GM21390 (cell line): Measurements from ENCODE around the gene MED22.
"Not testable (repeated sequence)": the region's sequence is repeated elsewhere in the genome, so short reads cannot be mapped to it uniquely, and the experiment has no call there.

ENCODE experiments used
- ATAC-seq: cut with Tn5 transposase; IDR thresholded peaks from one replicate; pipeline ENCODE4 v1.9.1; 2021; ENCODE audit not compliant: unreplicated experiment

MED22 gene

GRCh38 chr9:133307301-133307700 is 40.6 kb downstream of the MED22 start:
- no peak for ATAC-seq

- ATAC-seq: no peak
Observed at GRCh38 chr9:133306242-133307204, 41.4 kb downstream of the MED22 start.

- ATAC-seq: no peak
Observed at GRCh38 chr9:133305731-133306130, 42.2 kb downstream of the MED22 start.

GRCh38 chr9:133304477-133305377 is 43.2 kb downstream of the MED22 start:
- no peak for ATAC-seq

- ATAC-seq: no peak
Observed at GRCh38 chr9:133304158-133304470, 43.8 kb downstream of the MED22 start.

- no peak for ATAC-seq
Observed at GRCh38 chr9:133303266-133304157, 44.4 kb downstream of the MED22 start.

- ATAC-seq: no peak
Observed at GRCh38 chr9:133301253-133302230, 46.4 kb downstream of the MED22 start.

- ATAC-seq: not testable (repeated sequence)
Observed at GRCh38 chr9:133299996-133300395, 47.9 kb downstream of the MED22 start.

GRCh38 chr9:133294257-133294656 is 53.7 kb downstream of the MED22 start:
- no peak for ATAC-seq

- no peak for ATAC-seq
Observed at GRCh38 chr9:133290751-133291302, 57.1 kb downstream of the MED22 start.
